ENCODE measurements around the gene RAB41.
"Not testable (repeated sequence)": the region's sequence is repeated elsewhere in the genome, so short reads cannot be mapped to it uniquely, and the experiment has no call there.

The RAB41 gene

GRCh38 chrX:70292788-70293187 is 10.8 kb downstream of the RAB41 start:
- no peaks in the 10 kb centered on the region for H3K9me3 ChIP-seq (ENCODE audit: insufficient read depth, low read depth, low read length)
- H3K27ac ChIP-seq (ENCODE audit: low read length) = no peak overlapping the region
- 0 out of 2 replicates have a peak, but pooled peaks cover 4% of the 10 kb centered on the region for H3K4me1 ChIP-seq (ENCODE audit: insufficient read depth, low read length)
- peaks cover 37% of the 10 kb centered on the region for H3K36me3 ChIP-seq (ENCODE audit: insufficient read depth, low read depth, low read length)
- no peak overlapping the region for H3K4me3 ChIP-seq (ENCODE audit: low read length)
- no peak overlapping the region for H3K9ac ChIP-seq (ENCODE audit: low read depth, low read length)
- H3K27me3 ChIP-seq (ENCODE audit: insufficient read depth, low read length) = no peaks in the 10 kb centered on the region

- no peak overlapping the region for H3K4me3 ChIP-seq (ENCODE audit: low read length)
- no peaks in the 10 kb centered on the region for H3K9me3 ChIP-seq (ENCODE audit: insufficient read depth, low read depth, low read length)
- peaks cover 42% of the 10 kb centered on the region for H3K36me3 ChIP-seq (ENCODE audit: insufficient read depth, low read depth, low read length)
- no peak overlapping the region for H3K9ac ChIP-seq (ENCODE audit: low read depth, low read length)
- H3K4me1 ChIP-seq (ENCODE audit: insufficient read depth, low read length) = 0 out of 2 replicates have a peak, but pooled peaks cover 4% of the 10 kb centered on the region
- no peaks in the 10 kb centered on the region for H3K27me3 ChIP-seq (ENCODE audit: insufficient read depth, low read length)
- no peak overlapping the region for H3K27ac ChIP-seq (ENCODE audit: low read length)
Observed at GRCh38 chrX:70293621-70294020, 11.6 kb downstream of the RAB41 start.

- Histone ChIP-seq H3K4me1 (ENCODE audit: insufficient read depth, low read length) (no peaks in the 10 kb centered on the region), H3K9me3 (ENCODE audit: insufficient read depth, low read depth, low read length) (no peaks in the 10 kb centered on the region), H3K9ac (ENCODE audit: low read depth, low read length) (no peak overlapping the region), H3K27ac (ENCODE audit: low read length) (no peak overlapping the region), H3K36me3 (ENCODE audit: insufficient read depth, low read depth, low read length) (peaks cover 71% of the 10 kb centered on the region), H3K4me3 (ENCODE audit: low read length) (no peak overlapping the region), H3K27me3 (ENCODE audit: insufficient read depth, low read length) (no peaks in the 10 kb centered on the region)
Observed at GRCh38 chrX:70301716-70302115, 19.7 kb downstream of the RAB41 start.

- Histone ChIP-seq H3K4me3 (ENCODE audit: low read length) (no peak overlapping the region), H3K9me3 (ENCODE audit: insufficient read depth, low read depth, low read length) (no peaks in the 10 kb centered on the region), H3K9ac (ENCODE audit: low read depth, low read length) (no peak overlapping the region), H3K27ac (ENCODE audit: low read length) (no peak overlapping the region), H3K4me1 (ENCODE audit: insufficient read depth, low read length) (no peaks in the 10 kb centered on the region), H3K27me3 (ENCODE audit: insufficient read depth, low read length) (no peaks in the 10 kb centered on the region), H3K36me3 (ENCODE audit: insufficient read depth, low read depth, low read length) (peaks cover 22% of the 10 kb centered on the region)
Observed at GRCh38 chrX:70313503-70313902, 31.5 kb downstream of the RAB41 start.

- Histone ChIP-seq H3K36me3 (ENCODE audit: insufficient read depth, low read depth, low read length) (no peaks in the 10 kb centered on the region), H3K27ac (ENCODE audit: low read length) (no peak overlapping the region), H3K9ac (ENCODE audit: low read depth, low read length) (no peak overlapping the region), H3K4me1 (ENCODE audit: insufficient read depth, low read length) (no peaks in the 10 kb centered on the region), H3K4me3 (ENCODE audit: low read length) (no peak overlapping the region), H3K27me3 (ENCODE audit: insufficient read depth, low read length) (no peaks in the 10 kb centered on the region), H3K9me3 (ENCODE audit: insufficient read depth, low read depth, low read length) (no peaks in the 10 kb centered on the region)
Observed at GRCh38 chrX:70322784-70323183, 40.8 kb downstream of the RAB41 start.

- not testable (repeated sequence) for H3K9ac ChIP-seq (ENCODE audit: low read depth, low read length); H3K4me3 ChIP-seq (ENCODE audit: low read length); H3K36me3 ChIP-seq (ENCODE audit: insufficient read depth, low read depth, low read length); H3K27ac ChIP-seq (ENCODE audit: low read length); H3K9me3 ChIP-seq (ENCODE audit: insufficient read depth, low read depth, low read length); H3K4me1 ChIP-seq (ENCODE audit: insufficient read depth, low read length); H3K27me3 ChIP-seq (ENCODE audit: insufficient read depth, low read length)
Observed at GRCh38 chrX:70323628-70324027, 41.7 kb downstream of the RAB41 start.

GRCh38 chrX:70324326-70324725 is 42.4 kb downstream of the RAB41 start:
- H3K4me3 ChIP-seq (ENCODE audit: low read length) = no peak overlapping the region
- H3K4me1 ChIP-seq (ENCODE audit: insufficient read depth, low read length) = no peaks in the 10 kb centered on the region
- H3K9ac ChIP-seq (ENCODE audit: low read depth, low read length) = no peak overlapping the region
- peaks cover 13% of the 10 kb centered on the region; the same call in 1 of the 2 replicates for H3K36me3 ChIP-seq (ENCODE audit: insufficient read depth, low read depth, low read length)
- H3K9me3 ChIP-seq (ENCODE audit: insufficient read depth, low read depth, low read length) = no peaks in the 10 kb centered on the region
- no peaks in the 10 kb centered on the region for H3K27me3 ChIP-seq (ENCODE audit: insufficient read depth, low read length)
- no peak overlapping the region for H3K27ac ChIP-seq (ENCODE audit: low read length)

- Histone ChIP-seq H3K36me3 (ENCODE audit: insufficient read depth, low read depth, low read length) (peaks cover 63% of the 10 kb centered on the region; the same call in 1 of the 2 replicates), H3K27ac (ENCODE audit: low read length) (no peak overlapping the region), H3K9ac (ENCODE audit: low read depth, low read length) (no peak overlapping the region), H3K9me3 (ENCODE audit: insufficient read depth, low read depth, low read length) (no peaks in the 10 kb centered on the region), H3K27me3 (ENCODE audit: insufficient read depth, low read length) (no peaks in the 10 kb centered on the region), H3K4me3 (ENCODE audit: low read length) (no peak overlapping the region), H3K4me1 (ENCODE audit: insufficient read depth, low read length) (no peaks in the 10 kb centered on the region)
Observed at GRCh38 chrX:70331161-70331560, 49.2 kb downstream of the RAB41 start.

GRCh38 chrX:70332600-70332999 is 50.6 kb downstream of the RAB41 start:
- Histone ChIP-seq H3K36me3 (ENCODE audit: insufficient read depth, low read depth, low read length) (peaks cover 67% of the 10 kb centered on the region; the same call in 1 of the 2 replicates), H3K9ac (ENCODE audit: low read depth, low read length) (no peak overlapping the region), H3K27me3 (ENCODE audit: insufficient read depth, low read length) (no peaks in the 10 kb centered on the region), H3K4me1 (ENCODE audit: insufficient read depth, low read length) (no peaks in the 10 kb centered on the region), H3K4me3 (ENCODE audit: low read length) (no peak overlapping the region), H3K27ac (ENCODE audit: low read length) (no peak overlapping the region), H3K9me3 (ENCODE audit: insufficient read depth, low read depth, low read length) (no peaks in the 10 kb centered on the region)
